GM18520 (cell line): ENCODE results near the gene GALNTL6.
"Not testable (repeated sequence)": the region's sequence is repeated elsewhere in the genome, so short reads cannot be mapped to it uniquely, and the experiment has no call there.

Experiments
- ATAC-seq: cut with Tn5 transposase; IDR thresholded peaks from one replicate; pipeline ENCODE4 v1.9.1; 2021; ENCODE audit not compliant: unreplicated experiment

Gene GALNTL6

GRCh38 chr4:172970189-172970588 is 1157.0 kb downstream of the GALNTL6 start:
- ATAC-seq = not testable (repeated sequence)

GRCh38 chr4:172974586-172974985 is 1161.4 kb downstream of the GALNTL6 start:
- no peak for ATAC-seq

- ATAC-seq = no peak
Observed at GRCh38 chr4:172975651-172976229, 1162.5 kb downstream of the GALNTL6 start.

- ATAC-seq = not testable (repeated sequence)
Observed at GRCh38 chr4:172977491-172978041, 1164.4 kb downstream of the GALNTL6 start.

- no peak for ATAC-seq
Observed at GRCh38 chr4:172978848-172979247, 1165.6 kb downstream of the GALNTL6 start.

GRCh38 chr4:172979332-172979731 is 1166.1 kb downstream of the GALNTL6 start:
- no peak for ATAC-seq

- no peak for ATAC-seq
Observed at GRCh38 chr4:172980219-172980618, 1167.0 kb downstream of the GALNTL6 start.

GRCh38 chr4:172982151-172982590 is 1169.0 kb downstream of the GALNTL6 start:
- ATAC-seq = peak; percentile 44

GRCh38 chr4:172983014-172983413 is 1169.8 kb downstream of the GALNTL6 start:
- no peak for ATAC-seq

GRCh38 chr4:172983631-172984030 is 1170.4 kb downstream of the GALNTL6 start:
- ATAC-seq = no peak

- no peak for ATAC-seq
Observed at GRCh38 chr4:172985552-172985951, 1172.3 kb downstream of the GALNTL6 start.

- ATAC-seq = peak; percentile 66
Observed at GRCh38 chr4:172986114-172986513, 1172.9 kb downstream of the GALNTL6 start.

- no peak for ATAC-seq
Observed at GRCh38 chr4:172989984-172990820, 1177.0 kb downstream of the GALNTL6 start.

- no peak for ATAC-seq
Observed at GRCh38 chr4:172992648-172993378, 1179.6 kb downstream of the GALNTL6 start.

GRCh38 chr4:172995161-172995560 is 1182.0 kb downstream of the GALNTL6 start:
- no peak for ATAC-seq

GRCh38 chr4:172995704-172996103 is 1182.5 kb downstream of the GALNTL6 start:
- ATAC-seq = no peak

GRCh38 chr4:172996571-172997216 is 1183.5 kb downstream of the GALNTL6 start:
- no peak for ATAC-seq

- no peak for ATAC-seq
Observed at GRCh38 chr4:172997217-172997609, 1184.0 kb downstream of the GALNTL6 start.

- no peak for ATAC-seq
Observed at GRCh38 chr4:172997856-172998255, 1184.7 kb downstream of the GALNTL6 start.

GRCh38 chr4:172998527-172999469 is 1185.6 kb downstream of the GALNTL6 start:
- ATAC-seq = no peak
